GM23338 (cell line): ENCODE results near the gene EPHA7. TPM values are rescaled to one million over a fixed set of nuclear protein-coding genes. Genes with fewer than 3 reads are reported as not detected.

ENCODE experiments used
- ATAC-seq: fragments of 200-7000 bp; cut with Tn5 transposase; 3 replicates; pipeline ENCODE4 v1.9.1; 2020
- DNase-seq: peaks from one replicate; pipeline ENCODE4 v3.0.0-alpha.2; 2015; ENCODE audit warnings: low spot score
- H2AFZ ChIP-seq: fragments of 200-600 bp; sonication (generic); 2 replicates; pipeline ENCODE4 v1.8.0; 2016; ENCODE audit warnings: antibody characterized with exemption, mild to moderate bottlenecking, moderate library complexity
- H3F3A ChIP-seq: fragments of 200-600 bp; sonication (generic); replicated peaks from 2 replicates; pipeline ENCODE4 v1.8.0; 2017; ENCODE audit warnings: antibody characterized with exemption, mixed run types, low read depth
- H3K27ac ChIP-seq: fragments of 200-600 bp; sonication (generic); 2 replicates; pipeline ENCODE4 v1.6.1; 2016; ENCODE audit warnings: low read depth
- H3K27me3 ChIP-seq: fragments of 200-600 bp; sonication (generic); 2 replicates; pipeline ENCODE4 v1.8.0; 2016; ENCODE audit warnings: mild to moderate bottlenecking, mixed run types, moderate library complexity; ENCODE audit not compliant: insufficient read depth
- H3K36me3 ChIP-seq: fragments of 200-600 bp; sonication (generic); 2 replicates; pipeline ENCODE4 v1.8.0; 2016; ENCODE audit warnings: mild to moderate bottlenecking; ENCODE audit not compliant: insufficient read depth
- H3K4me1 ChIP-seq: fragments of 200-600 bp; sonication (generic); 2 replicates; pipeline ENCODE4 v1.8.0; 2016; ENCODE audit warnings: mild to moderate bottlenecking, moderate library complexity; ENCODE audit not compliant: insufficient read depth
- H3K4me2 ChIP-seq: fragments of 200-600 bp; sonication (generic); 2 replicates; pipeline ENCODE4 v1.7.1; 2017; ENCODE audit warnings: mixed run types
- H3K4me3 ChIP-seq: fragments of 200-600 bp; sonication (generic); 2 replicates; pipeline ENCODE4 v1.6.1; 2016; ENCODE audit warnings: mixed run types
- H3K79me2 ChIP-seq: fragments of 200-600 bp; sonication (generic); replicated peaks from 2 replicates; pipeline ENCODE4 v1.8.0; 2017; ENCODE audit warnings: mild to moderate bottlenecking; ENCODE audit not compliant: insufficient read depth
- H3K9me2 ChIP-seq: fragments of 200-600 bp; sonication (generic); 2 replicates; pipeline ENCODE4 v1.8.0; 2017; ENCODE audit not compliant: insufficient read depth
- H4K20me1 ChIP-seq: fragments of 200-600 bp; sonication (generic); replicated peaks from 2 replicates; pipeline ENCODE4 v1.8.0; 2017; ENCODE audit warnings: mild to moderate bottlenecking; ENCODE audit not compliant: insufficient read depth
- H3K27ac Mint-ChIP-seq: 2 replicates; pipeline ENCODE4 v1.8.0; 2020; ENCODE audit warnings: inconsistent platforms, mild to moderate bottlenecking, moderate library complexity, mixed read lengths
- H3K27me3 Mint-ChIP-seq: 3 replicates; pipeline ENCODE4 v1.8.0; 2022; ENCODE audit warnings: low read depth, mild to moderate bottlenecking, moderate library complexity, mixed read lengths, inconsistent platforms; ENCODE audit not compliant: insufficient read depth, poor library complexity
- H3K36me3 Mint-ChIP-seq: 3 replicates; pipeline ENCODE4 v1.8.0; 2021; ENCODE audit warnings: low read depth, mild to moderate bottlenecking, inconsistent platforms, moderate library complexity, mixed read lengths
- H3K4me1 Mint-ChIP-seq: 3 replicates; pipeline ENCODE4 v1.8.0; 2020; ENCODE audit warnings: mild to moderate bottlenecking, inconsistent platforms, mixed read lengths
- H3K4me3 Mint-ChIP-seq: 3 replicates; pipeline ENCODE4 v1.8.0; 2021; ENCODE audit warnings: moderate library complexity, mild to moderate bottlenecking, inconsistent platforms, mixed read lengths
- H3K9me3 Mint-ChIP-seq: 3 replicates; pipeline ENCODE4 v1.8.0; 2020; ENCODE audit warnings: moderate library complexity, mild to moderate bottlenecking, inconsistent platforms, mixed read lengths
- CTCF ChIP-seq, 2 experiments: fragments of 200-600 bp in 1 of 2; sonication (generic) in 1 of 2; conservative IDR thresholded peaks; 2 replicates each; pipeline versions ENCODE4 v1.5.1 to v1.6.1; 2016 to 2017; ENCODE audit warnings: antibody characterized with exemption in 2 of 2, low read depth in 2 of 2, mild to moderate bottlenecking in 2 of 2, moderate library complexity in 1 of 2
- ETS1 ChIP-seq: IDR thresholded peaks from 2 replicates; pipeline ENCODE4 v1.6.1; 2016; ENCODE audit warnings: antibody characterized with exemption
- EZH2 ChIP-seq: fragments of 200-600 bp; sonication (generic); IDR thresholded peaks from one replicate; pipeline ENCODE4 v1.8.0; 2017; ENCODE audit warnings: antibody characterized with exemption, mild to moderate bottlenecking, low read depth; ENCODE audit not compliant: unreplicated experiment
- REST ChIP-seq: IDR thresholded peaks from one replicate; pipeline ENCODE4 v1.6.1; 2018; ENCODE audit warnings: antibody characterized with exemption; ENCODE audit not compliant: unreplicated experiment
- polyA plus RNA-seq: library from polyadenylated mRNA; unstranded; fragments of >200 nt; fragmentation: Nextera tagmentation; extraction: Ambion mirVana; gene quantifications from 2 replicates; pipeline ENCODE4 v1.2.1, GENCODE V29; 2016
- total RNA-seq: library from RNA; depleted of rRNA; stranded (reverse); fragments of >200 nt; shearing (Covaris generic); gene quantifications from 2 replicates; pipeline ENCODE4 v1.2.3, GENCODE V29; 2014

Gene EPHA7
- total and polyA plus RNA-seq, 2 experiments from 2014 or later, result 3.3 to 7.3 TPM

- Mint-ChIP-seq H3K27me3 (peaks cover 31% of the 10 kb centered on the region), H3K27ac (no peak overlapping the region), H3K9me3 (no peaks in the 10 kb centered on the region), H3K4me1 (peaks cover 16% of the 10 kb centered on the region), H3K4me3 (peak overlapping the region; percentile 93), H3K36me3 (no peaks in the 10 kb centered on the region; the same call in 2 of the 3 replicates)
- TF ChIP-seq CTCF (conservative IDR thresholded peaks at IDR 0.05; ENCODE audit: low read depth in 2 of 2) (0 out of 4 replicates have a peak, but pooled peaks of 1 of the 2 experiments have one; percentile 19), EZH2 (peak; percentile 34), REST (no peak)
- no peaks in the 10 kb centered on the region for H3K79me2 ChIP-seq
- peaks cover 19% of the 10 kb centered on the region for H3K4me1 ChIP-seq
- peak overlapping the region; percentile 93 for H3K4me2 ChIP-seq
- peak overlapping the region; percentile 94; the same call in 1 of the 2 replicates for H2AFZ ChIP-seq
- H3K27me3 ChIP-seq, result peaks cover 59% of the 10 kb centered on the region
- H3K36me3 ChIP-seq, result no peaks in the 10 kb centered on the region
- ATAC-seq, result no peak
- H3F3A ChIP-seq, result no peaks in the 10 kb centered on the region
- H3K9me2 ChIP-seq, result no peaks in the 10 kb centered on the region
- H4K20me1 ChIP-seq, result peaks cover 3% of the 10 kb centered on the region
- DNase-seq, result no peak
- peak overlapping the region; percentile 62 for H3K4me3 ChIP-seq
- no peak overlapping the region for H3K27ac ChIP-seq
Observed at GRCh38 chr6:93418033-93418407, 1.3 kb downstream of the EPHA7 start.

- peak overlapping the region; percentile 93 for H3K4me2 ChIP-seq
- H4K20me1 ChIP-seq, result peaks cover 3% of the 10 kb centered on the region
- Mint-ChIP-seq H3K9me3 (no peaks in the 10 kb centered on the region), H3K4me1 (peaks cover 16% of the 10 kb centered on the region), H3K4me3 (peak overlapping the region; percentile 93), H3K36me3 (no peaks in the 10 kb centered on the region; the same call in 2 of the 3 replicates), H3K27ac (no peak overlapping the region), H3K27me3 (peaks cover 31% of the 10 kb centered on the region)
- no peak overlapping the region for H3K27ac ChIP-seq
- peak overlapping the region; percentile 62 for H3K4me3 ChIP-seq
- no peaks in the 10 kb centered on the region for H3K9me2 ChIP-seq
- ATAC-seq, result no peak
- 0 out of 2 replicates have a peak overlapping the region, but pooled peaks have one; percentile 24 for H2AFZ ChIP-seq
- H3K4me1 ChIP-seq, result peaks cover 19% of the 10 kb centered on the region
- H3K79me2 ChIP-seq, result no peaks in the 10 kb centered on the region
- no peak for TF ChIP-seq ETS1
- TF ChIP-seq CTCF (conservative IDR thresholded peaks at IDR 0.05; ENCODE audit: low read depth in 2 of 2), result 0 out of 4 replicates have a peak, but pooled peaks of 1 of the 2 experiments have one; percentile 15
- TF ChIP-seq EZH2, result peak; percentile 53
- no peaks in the 10 kb centered on the region for H3K36me3 ChIP-seq
- H3K27me3 ChIP-seq, result peaks cover 58% of the 10 kb centered on the region
- no peaks in the 10 kb centered on the region for H3F3A ChIP-seq
- no peak for DNase-seq
Observed at GRCh38 chr6:93417421-93418013, 1.8 kb downstream of the EPHA7 start.
